Mucosa of descending colon (tissue), 3 donors: Measurements from ENCODE around the gene AFDN. TPM values are rescaled to one million over a fixed set of nuclear protein-coding genes. Genes with fewer than 3 reads are reported as not detected.

Experiments
- ATAC-seq: fragments of 200-7000 bp; cut with Tn5 transposase; one replicate; pipeline ENCODE4 v1.9.1; 2020; ENCODE audit warnings: mild to moderate bottlenecking, moderate library complexity
- DNase-seq, 3 donors: peaks; one replicate each; pipeline ENCODE4 v3.0.0-alpha.2; 2020
- H3K36me3 ChIP-seq: fragments of 200-600 bp; one replicate; pipeline ENCODE4 v1.8.0; 2021; ENCODE audit warnings: low read depth, mild to moderate bottlenecking
- H3K4me1 ChIP-seq: fragments of 200-600 bp; one replicate; pipeline ENCODE4 v1.8.0; 2021; ENCODE audit warnings: low read depth, mild to moderate bottlenecking
- H3K4me3 ChIP-seq: fragments of 200-600 bp; one replicate; pipeline ENCODE4 v1.8.0; 2021; ENCODE audit warnings: mild to moderate bottlenecking
- H3K9me3 ChIP-seq: fragments of 200-600 bp; one replicate; pipeline ENCODE4 v1.8.0; 2021; ENCODE audit warnings: mild to moderate bottlenecking
- intact Hi-C, 2 donors: fragments of 100-400 bp; cut with DNase I in 1 of 2; cut with micrococcal nuclease in 1 of 2; formaldehyde crosslinking; loops; one replicate each; pipeline versions ENCODE4 v1.11.0 to v1.11.1; 2022; cut with DNase I, micrococcal nuclease
- total RNA-seq, 3 donors: library from RNA; stranded (reverse); fragmentation: NEBNext Ultra II Directional in 2 of 3; extraction: Animal tissue kit (Norgen Biotek cat#: 25700) in 2 of 3; gene quantifications; one replicate each; pipeline versions ENCODE4 v1.2.1 to v1.2.4, GENCODE V29; 2021 to 2023
- TF ChIP-seq, protein P1 (sequence below): fragments of 200-600 bp; IDR thresholded peaks from one replicate; pipeline ENCODE4 v1.8.0; 2022; ENCODE audit warnings: antibody characterized with exemption, mild to moderate bottlenecking
- donor health status: DM: no; HTN: no; CAD: no; lungs with moderate emphysema.
- donor health status: DM: no; HTN: no; CAD: no.
- donor health status: DM: no; HTN: yes; CAD: no.

AFDN gene
- total RNA-seq, 3 donors from 2014 or later: 168 to 231 (median 208) TPM

GRCh38 chr6:167858842-167859664 is 32.3 kb downstream of the AFDN start:
- Histone ChIP-seq H3K4me1 (peaks cover 7% of the 10 kb centered on the region), H3K9me3 (no peaks in the 10 kb centered on the region), H3K4me3 (no peak overlapping the region), H3K36me3 (no peaks in the 10 kb centered on the region)
- intact Hi-C loops: no loop called here
- peak; percentile 20 for ATAC-seq
- TF ChIP-seq, protein P1, sequence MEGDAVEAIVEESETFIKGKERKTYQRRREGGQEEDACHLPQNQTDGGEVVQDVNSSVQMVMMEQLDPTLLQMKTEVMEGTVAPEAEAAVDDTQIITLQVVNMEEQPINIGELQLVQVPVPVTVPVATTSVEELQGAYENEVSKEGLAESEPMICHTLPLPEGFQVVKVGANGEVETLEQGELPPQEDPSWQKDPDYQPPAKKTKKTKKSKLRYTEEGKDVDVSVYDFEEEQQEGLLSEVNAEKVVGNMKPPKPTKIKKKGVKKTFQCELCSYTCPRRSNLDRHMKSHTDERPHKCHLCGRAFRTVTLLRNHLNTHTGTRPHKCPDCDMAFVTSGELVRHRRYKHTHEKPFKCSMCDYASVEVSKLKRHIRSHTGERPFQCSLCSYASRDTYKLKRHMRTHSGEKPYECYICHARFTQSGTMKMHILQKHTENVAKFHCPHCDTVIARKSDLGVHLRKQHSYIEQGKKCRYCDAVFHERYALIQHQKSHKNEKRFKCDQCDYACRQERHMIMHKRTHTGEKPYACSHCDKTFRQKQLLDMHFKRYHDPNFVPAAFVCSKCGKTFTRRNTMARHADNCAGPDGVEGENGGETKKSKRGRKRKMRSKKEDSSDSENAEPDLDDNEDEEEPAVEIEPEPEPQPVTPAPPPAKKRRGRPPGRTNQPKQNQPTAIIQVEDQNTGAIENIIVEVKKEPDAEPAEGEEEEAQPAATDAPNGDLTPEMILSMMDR: no peak
- no peak for DNase-seq

DNA sequence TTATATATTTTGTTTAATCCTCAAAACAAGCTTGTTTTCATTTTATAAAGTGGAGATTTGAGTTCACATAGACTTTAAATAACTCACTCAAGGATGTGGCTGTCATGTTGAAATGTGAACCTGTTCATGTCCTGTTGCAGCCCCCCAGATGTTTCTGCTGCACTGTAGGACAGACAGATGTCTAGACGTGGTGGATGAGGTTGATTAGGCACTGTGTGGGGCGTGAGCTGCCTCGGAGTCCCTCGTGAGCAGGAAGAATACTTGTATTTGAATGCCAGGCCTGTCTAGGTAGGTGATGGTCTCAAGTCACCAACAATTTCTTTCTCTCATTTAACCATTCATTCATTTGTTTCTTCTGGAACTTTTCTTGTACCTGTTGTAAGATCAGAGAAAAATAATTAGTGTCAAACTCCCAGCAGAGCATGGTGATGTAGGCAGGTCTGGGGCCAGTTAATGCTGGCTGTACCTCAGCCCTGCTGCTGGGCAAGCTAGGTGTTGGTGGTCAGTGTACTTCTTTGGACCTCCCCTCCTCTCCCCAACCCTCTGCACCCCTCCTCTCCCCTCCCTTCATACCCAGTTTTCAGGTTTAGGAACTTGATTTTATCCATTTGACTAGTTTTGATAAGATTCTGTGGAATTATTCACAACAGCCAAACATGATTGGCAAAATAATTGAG is 34.0 kb downstream of the AFDN start:
- no peak for ATAC-seq
- DNase-seq: no peak
- no peak overlapping the region for H3K4me3 ChIP-seq
- H3K36me3 ChIP-seq: no peaks in the 10 kb centered on the region
- H3K9me3 ChIP-seq: no peaks in the 10 kb centered on the region
- H3K4me1 ChIP-seq: peaks cover 7% of the 10 kb centered on the region
- TF ChIP-seq, protein P1: no peak
- intact Hi-C loops: no loop called here

DNA sequence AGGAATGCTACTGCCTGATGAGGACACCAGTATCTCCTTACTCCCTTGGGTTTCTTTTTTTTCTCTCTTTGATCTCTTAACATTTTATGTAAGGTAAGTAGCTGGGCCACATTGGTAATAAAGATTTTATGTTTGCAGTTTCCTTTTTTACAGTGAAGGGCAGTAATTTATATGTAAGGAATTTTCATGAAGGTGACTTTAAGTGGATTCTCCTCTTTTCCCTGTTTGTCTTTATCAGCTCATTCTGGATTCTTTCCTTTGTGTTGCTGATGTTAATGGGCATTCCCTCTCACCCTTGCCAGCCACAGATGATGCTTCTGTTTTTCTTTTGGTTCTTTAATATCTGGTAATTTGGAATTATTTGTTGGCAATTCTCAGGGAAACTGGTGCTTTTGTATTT is 34.7 kb downstream of the AFDN start:
- H3K4me1 ChIP-seq: peaks cover 7% of the 10 kb centered on the region
- TF ChIP-seq, protein P1: no peak
- no peaks in the 10 kb centered on the region for H3K9me3 ChIP-seq
- ATAC-seq (no peak), DNase-seq (no peak)
- no peak overlapping the region for H3K4me3 ChIP-seq
- no peaks in the 10 kb centered on the region for H3K36me3 ChIP-seq
- intact Hi-C loops: no loop called here

DNA sequence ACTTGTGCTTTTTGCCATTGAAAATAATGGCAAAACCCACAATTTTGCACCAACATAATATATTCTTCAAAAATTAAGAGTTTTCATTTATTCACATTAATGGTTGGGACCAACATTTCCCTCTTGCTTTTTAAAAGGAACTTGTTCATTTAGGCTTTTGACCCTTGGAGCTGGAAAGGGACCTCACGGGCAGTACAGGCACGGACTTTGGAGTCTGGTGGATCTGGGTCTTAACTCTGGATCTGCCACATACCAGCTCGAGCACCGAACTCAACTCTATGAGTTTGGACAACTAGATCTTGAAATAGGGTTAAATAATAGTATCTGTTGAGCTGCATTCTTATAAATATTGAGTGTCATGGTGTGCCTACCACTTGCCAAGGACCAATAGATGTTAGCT is 37.2 kb downstream of the AFDN start:
- no peak overlapping the region for H3K4me3 ChIP-seq
- TF ChIP-seq, protein P1: no peak
- H3K36me3 ChIP-seq: peaks cover 5% of the 10 kb centered on the region
- DNase-seq (no peak), ATAC-seq (no peak)
- intact Hi-C loops: no loop called here
- H3K9me3 ChIP-seq: no peaks in the 10 kb centered on the region
- no peaks in the 10 kb centered on the region for H3K4me1 ChIP-seq

DNA sequence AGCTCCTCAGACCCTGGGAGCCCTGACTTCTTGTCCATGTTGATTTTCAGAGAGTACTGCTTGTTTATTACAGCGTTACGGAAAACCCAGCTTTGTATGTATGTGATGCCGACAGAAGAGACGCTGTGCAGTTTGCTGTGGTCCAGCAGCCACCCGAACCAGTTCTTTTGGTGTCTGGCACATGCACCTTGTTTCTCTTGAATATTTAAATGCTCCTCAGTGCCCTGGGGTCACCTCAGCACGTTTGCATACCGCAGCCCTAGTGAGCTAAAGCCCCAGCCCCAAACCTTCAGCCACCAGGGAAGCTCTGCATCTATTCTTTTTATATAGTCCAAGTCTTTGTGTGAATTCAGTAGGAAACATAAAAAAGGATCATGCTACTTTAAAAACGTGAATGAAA is 39.9 kb downstream of the AFDN start:
- Histone ChIP-seq H3K9me3 (no peaks in the 10 kb centered on the region), H3K36me3 (peaks cover 5% of the 10 kb centered on the region), H3K4me3 (no peak overlapping the region), H3K4me1 (no peaks in the 10 kb centered on the region)
- no peak for ATAC-seq
- TF ChIP-seq, protein P1: no peak
- no peak for DNase-seq
- intact Hi-C loops: no loop called here
